Measurements from ENCODE around the gene NPM3. TPM values are rescaled to one million over a fixed set of nuclear protein-coding genes. Genes with fewer than 3 reads are reported as not detected.

The NPM3 gene
- total RNA-seq, 1 donor from 2014 or later: 8.4 TPM

DNA sequence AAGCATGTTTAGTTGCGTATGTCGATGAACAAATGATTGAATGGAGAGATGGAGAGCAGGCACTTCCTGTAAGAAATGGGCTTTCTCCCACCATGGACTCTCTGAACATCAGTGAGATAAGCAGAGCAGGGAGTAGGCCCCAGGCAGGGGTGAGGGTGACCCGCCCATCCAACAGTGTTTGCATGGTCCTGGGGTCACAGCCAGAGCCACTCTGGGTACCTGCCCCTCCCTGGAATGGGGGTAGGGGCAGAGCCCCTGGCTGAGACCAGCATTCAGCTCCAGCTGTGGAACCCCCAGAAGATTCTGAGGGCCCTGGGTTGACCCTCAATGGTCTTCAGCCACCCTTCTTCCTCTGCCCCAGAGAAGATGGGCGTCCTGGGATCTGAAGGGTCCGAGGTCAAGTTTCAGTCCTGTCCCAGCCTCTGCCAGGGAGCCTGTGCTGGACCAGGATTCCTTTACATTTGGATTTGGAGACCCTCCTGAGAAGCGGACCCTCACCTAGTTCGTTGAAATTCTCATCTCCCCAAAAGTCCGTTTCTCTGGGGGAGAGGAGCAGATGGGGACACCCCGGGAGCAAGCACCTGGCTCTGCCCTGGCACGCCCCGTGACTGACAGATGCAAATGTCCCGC lies 5.0 kb downstream of the NPM3 start:
- DNase-seq: no peak
- intact Hi-C loops (cut with micrococcal nuclease): loop anchor here (10.0 kb wide), 1 partner anchor 173 kb away; no protein-coding TSS in a partner anchor
- ATAC-seq: no peak

- ATAC-seq: no peak
- DNase-seq: no peak
- intact Hi-C loops (cut with micrococcal nuclease): loop anchor here (10.0 kb wide), 1 partner anchor 173 kb away; no protein-coding TSS in a partner anchor
Observed at GRCh38 chr10:101777619-101778145, 5.6 kb downstream of the NPM3 start.

GRCh38 chr10:101776161-101776817 lies 7.0 kb downstream of the NPM3 start:
- ATAC-seq: no peak
- no peak for DNase-seq
- intact Hi-C loops (cut with micrococcal nuclease): loop anchor here (10.0 kb wide), 1 partner anchor 171 kb away; no protein-coding TSS in a partner anchor

DNA sequence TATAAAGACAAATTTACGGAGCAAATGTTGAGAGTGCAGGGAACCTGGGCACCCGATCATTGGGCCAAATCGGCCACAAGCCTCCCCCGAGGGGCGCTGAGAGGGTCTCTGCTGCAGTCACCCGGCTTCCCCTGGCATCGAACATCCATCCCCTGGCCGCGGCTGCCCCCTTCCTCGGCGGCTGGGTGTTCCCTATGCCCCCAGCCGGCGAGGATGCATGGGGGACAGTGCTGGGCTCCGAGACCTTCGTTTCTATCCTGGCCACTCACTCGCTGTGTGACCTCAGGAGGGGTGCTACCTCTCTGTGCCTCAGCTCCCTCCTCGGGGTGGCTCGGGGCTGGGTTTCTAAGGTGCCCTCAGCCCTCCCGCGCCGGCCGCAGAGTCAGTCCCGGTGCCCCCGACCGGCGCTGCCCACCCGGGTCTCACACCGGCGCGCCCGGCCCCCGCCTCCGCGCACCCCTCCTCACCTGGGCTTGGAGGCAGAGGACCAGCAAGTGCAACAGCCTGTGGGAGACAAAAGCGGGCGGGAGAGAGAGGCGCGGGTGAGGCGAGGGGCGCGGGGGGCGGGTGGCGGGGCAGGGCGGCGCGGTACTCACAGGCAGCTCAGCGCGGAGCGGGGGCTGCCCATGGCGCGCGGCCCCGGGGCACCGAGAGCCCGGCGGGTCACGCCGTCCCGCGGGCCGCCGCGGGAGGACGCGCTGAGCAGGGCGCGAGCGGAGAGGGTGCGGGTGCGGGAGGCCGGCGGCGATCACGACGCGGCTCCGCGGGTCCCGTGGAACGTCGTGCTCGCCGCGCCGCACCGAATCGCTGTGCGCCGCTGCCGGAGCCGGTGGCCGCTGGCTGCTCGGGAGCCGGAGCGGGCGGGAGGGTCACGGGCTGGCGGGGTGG lies 7.7 kb downstream of the NPM3 start, which contains the start of gene FGF8:
TSS of gene FGF8 (minus strand) at position 842 of the 888 bp plus-strand sequence. CDS start at position 628, 214 bp downstream.
- DNase-seq: no peak
- no peak for ATAC-seq
- intact Hi-C loops (cut with micrococcal nuclease): loop anchor here (10.0 kb wide), 1 partner anchor 171 kb away; no protein-coding TSS in a partner anchor

GRCh38 chr10:101774589-101775272 lies 8.5 kb downstream of the NPM3 start:
- ATAC-seq: no peak
- intact Hi-C loops (cut with micrococcal nuclease): loop anchor here (10.0 kb wide), 1 partner anchor 170 kb away; no protein-coding TSS in a partner anchor
- DNase-seq: no peak

- intact Hi-C loops (cut with micrococcal nuclease): loop anchor here (10.0 kb wide), 1 partner anchor 169 kb away; no protein-coding TSS in a partner anchor
- DNase-seq (no peak), ATAC-seq (no peak)
Observed at GRCh38 chr10:101773923-101774588, 9.2 kb downstream of the NPM3 start.

- ATAC-seq (no peak), DNase-seq (no peak)
- intact Hi-C loops (cut with micrococcal nuclease): loop anchor here (10.0 kb wide), 1 partner anchor 168 kb away; no protein-coding TSS in a partner anchor
Observed at GRCh38 chr10:101772895-101773761, 10.1 kb downstream of the NPM3 start.

- ATAC-seq (no peak), DNase-seq (no peak)
Observed at GRCh38 chr10:101772017-101772894, 11.0 kb downstream of the NPM3 start.

GRCh38 chr10:101771380-101771779 lies 11.9 kb downstream of the NPM3 start:
- intact Hi-C loops (cut with micrococcal nuclease): loop anchor here (10.0 kb wide), 1 partner anchor 167 kb away; no protein-coding TSS in a partner anchor
- ATAC-seq (no peak), DNase-seq (no peak)

More at GRCh38 chr10:101772017-101772894, 11.0 kb downstream of the NPM3 start:
- intact Hi-C loops (cut with micrococcal nuclease): loop anchor here (10.0 kb wide), 1 partner anchor 167 kb away; no protein-coding TSS in a partner anchor

- no peak for DNase-seq
- intact Hi-C loops (cut with micrococcal nuclease): loop anchor here (10.0 kb wide), 1 partner anchor 166 kb away; no protein-coding TSS in a partner anchor
- ATAC-seq: no peak
Observed at GRCh38 chr10:101770331-101771215, 12.7 kb downstream of the NPM3 start.

- no peak for ATAC-seq
Observed at GRCh38 chr10:101769541-101770180, 13.6 kb downstream of the NPM3 start.

DNA sequence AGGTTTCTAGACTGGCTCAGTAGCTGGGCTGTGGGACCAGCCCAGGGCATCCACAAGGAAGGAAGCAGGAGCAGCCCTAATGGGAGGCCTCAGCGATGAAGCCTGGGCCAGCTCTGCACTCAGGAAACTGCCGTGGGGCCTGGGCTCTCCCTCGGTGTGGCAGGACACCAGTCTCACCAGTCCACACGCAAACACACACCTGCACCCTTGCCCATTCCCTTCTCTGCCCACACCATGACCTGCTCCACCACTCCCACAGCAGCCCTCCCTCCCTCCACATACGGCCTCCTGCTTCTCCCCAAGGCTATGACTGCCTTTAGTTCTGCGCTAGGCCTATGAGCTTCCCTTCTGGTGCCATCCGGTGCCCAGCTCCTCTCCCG lies 14.5 kb downstream of the NPM3 start:
- intact Hi-C loops (cut with micrococcal nuclease): no loop called here
- DNase-seq (no peak), ATAC-seq (no peak)

More at GRCh38 chr10:101769541-101770180, 13.6 kb downstream of the NPM3 start:
- no peak for DNase-seq
- intact Hi-C loops (cut with micrococcal nuclease): loop anchor here (10.0 kb wide), 1 partner anchor 165 kb away; no protein-coding TSS in a partner anchor

- DNase-seq: no peak
- intact Hi-C loops (cut with micrococcal nuclease): no loop called here
- no peak for ATAC-seq
Observed at GRCh38 chr10:101767966-101768790, 15.1 kb downstream of the NPM3 start.

DNA sequence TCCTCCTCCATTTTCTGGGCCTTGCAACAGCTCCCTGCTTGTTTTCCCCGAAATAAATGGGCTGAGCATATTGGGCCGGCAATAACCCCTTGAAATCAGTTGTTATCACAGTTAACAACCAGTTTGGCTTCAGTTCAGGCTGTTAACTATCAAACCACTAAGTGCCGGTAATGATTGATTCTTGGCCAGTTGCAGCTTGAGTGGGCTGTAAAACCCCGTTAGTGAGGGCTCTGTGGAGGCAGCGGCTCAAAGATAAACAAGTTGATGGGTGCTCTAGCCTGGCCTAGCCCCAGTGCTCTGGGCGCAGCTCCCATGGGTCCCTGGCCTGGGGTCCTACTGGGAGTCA lies 15.7 kb downstream of the NPM3 start:
- intact Hi-C loops (cut with micrococcal nuclease): no loop called here

More for the DNA sequence above, 15.7 kb downstream of the NPM3 start:
- DNase-seq (no peak), ATAC-seq (no peak)
